ENCODE results near the gene GRIA4. TPM values are rescaled to one million over a fixed set of nuclear protein-coding genes. Genes with fewer than 3 reads are reported as not detected.

The GRIA4 gene
- polyA plus RNA-seq, 1 of the 3 experiments (the other 2 are of a cell fraction), result 0.02 TPM

- Histone ChIP-seq H2AFZ (ENCODE audit: low read depth) (no peak overlapping the region), H3K4me1 (ENCODE audit: control insufficient read depth in 1 of 2, insufficient read depth in 2 of 2, low read depth in 1 of 2, low read length in 1 of 2) (peaks cover 8 to 12% of the 10 kb centered on the region in 2 experiments; a peak in 3 of 4 replicates), H4K20me1 (ENCODE audit: insufficient read depth) (no peaks in the 10 kb centered on the region; the same call in 1 of the 2 replicates), H3K9me3 (no peaks in the 10 kb centered on the region), H3K36me3 (replicated peaks in 1 of 2; ENCODE audit: control insufficient read depth in 1 of 2, insufficient read depth in 2 of 2, low read length in 1 of 2) (peaks cover 41% of the 10 kb centered on the region in 2 experiments), H3K4me2 (peak overlapping the region; percentile 35; the same call in 1 of the 2 replicates), H3K27ac (ENCODE audit: low read depth in 2 of 2, low read length in 1 of 2) (peak overlapping the region in 1 of 2 experiments; percentile 74; a peak in 2 of 4 replicates), H3K27me3 (ENCODE audit: insufficient read depth) (no peaks in the 10 kb centered on the region), H3K79me2 (ENCODE audit: insufficient read depth) (peaks cover 84% of the 10 kb centered on the region), H3K4me3 (ENCODE audit: low read depth in 2 of 2, low read length in 1 of 2) (no peak overlapping the region), H3K9ac (no peak overlapping the region), H3F3A (replicated peaks; ENCODE audit: insufficient read depth) (peaks cover 4% of the 10 kb centered on the region), H3K9me2 (no peaks in the 10 kb centered on the region)
- TF ChIP-seq TCF12 (IDR thresholded peaks at IDR 0.05), result peak; percentile 79
- TF ChIP-seq YY1 (IDR thresholded peaks at IDR 0.05; ENCODE audit: low read depth), result no peak
- no peak for TF ChIP-seq TEAD4 (IDR thresholded peaks at IDR 0.05; ENCODE audit: borderline replicate concordance, insufficient read depth)
- no peak for TF ChIP-seq RAD21 (IDR thresholded peaks at IDR 0.05; ENCODE audit: low read length)
- peak; percentile 63 for TF ChIP-seq JUND (IDR thresholded peaks at IDR 0.05)
- peak; percentile 65; the same call in 1 of the 2 replicates for TF ChIP-seq FOSL2 (IDR thresholded peaks at IDR 0.05; ENCODE audit: borderline replicate concordance, low read depth)
- no peak for TF ChIP-seq IRF3 (IDR thresholded peaks at IDR 0.05; ENCODE audit: low read depth, low read length)
- no peak for TF ChIP-seq ELF1 (IDR thresholded peaks at IDR 0.05)
- no peak for TF ChIP-seq EZH2phosphoT487 (IDR thresholded peaks at IDR 0.05; ENCODE audit: borderline replicate concordance, low read depth)
- TF ChIP-seq MEF2A (IDR thresholded peaks at IDR 0.05; ENCODE audit: borderline replicate concordance, low read depth), result peak; percentile 97
- TF ChIP-seq POLR2AphosphoS5 (IDR thresholded peaks at IDR 0.05; ENCODE audit: low read depth, low read length), result 0 out of 2 replicates have a peak, but pooled peaks have one; percentile 15
- WGBS (ENCODE audit: low lambda C conversion rate), result 12% methylated on average over 3 of the region's 3 CpGs
- ChIA-PET CTCF (interaction anchor here (0.8 kb wide), 1 partner anchor 64 kb away, joined by 3 read pairs; the partner anchor contains the start of gene KBTBD3), POLR2A (no interaction called here)
- DNase-seq, result no peak
Observed at GRCh38 chr11:106012744-106013143, 402.9 kb downstream of the GRIA4 start.

- no peaks in the 10 kb centered on the region for H3K27me3 ChIP-seq (ENCODE audit: insufficient read depth)
- no peak for TF ChIP-seq TCF12 (IDR thresholded peaks at IDR 0.05)
- no peak for TF ChIP-seq CHD2 (IDR thresholded peaks at IDR 0.05; ENCODE audit: low read length, partially characterized antibody)
- TF ChIP-seq FOSL2 (IDR thresholded peaks at IDR 0.05; ENCODE audit: borderline replicate concordance, low read depth), result no peak
- 91% methylated on average over 2 of the region's 2 CpGs for WGBS (ENCODE audit: low lambda C conversion rate)
- no peak overlapping the region for H3K9ac ChIP-seq
- peaks cover 12% of the 10 kb centered on the region in 2 experiments; a peak in 3 of 4 replicates for H3K4me1 ChIP-seq (ENCODE audit: control insufficient read depth in 1 of 2, insufficient read depth in 2 of 2, low read depth in 1 of 2, low read length in 1 of 2)
- DNase-seq, result no peak
- no peak overlapping the region for H3K4me2 ChIP-seq
- no peak overlapping the region for H2AFZ ChIP-seq (ENCODE audit: low read depth)
- H3K36me3 ChIP-seq (replicated peaks in 1 of 2; ENCODE audit: control insufficient read depth in 1 of 2, insufficient read depth in 2 of 2, low read length in 1 of 2), result peaks cover 30 to 38% of the 10 kb centered on the region in 2 experiments
- POLR2A ChIA-PET, result no interaction called here
- peak overlapping the region in 1 of 2 experiments; percentile 74; a peak in 1 of 4 replicates for H3K27ac ChIP-seq (ENCODE audit: low read depth in 2 of 2, low read length in 1 of 2)
- no peak overlapping the region for H3K4me3 ChIP-seq (ENCODE audit: low read depth in 2 of 2, low read length in 1 of 2)
- H3K9me3 ChIP-seq, result no peaks in the 10 kb centered on the region
- H3F3A ChIP-seq (replicated peaks; ENCODE audit: insufficient read depth), result peaks cover 4% of the 10 kb centered on the region
- H4K20me1 ChIP-seq (ENCODE audit: insufficient read depth), result no peaks in the 10 kb centered on the region; the same call in 1 of the 2 replicates
- no peaks in the 10 kb centered on the region for H3K9me2 ChIP-seq
- CTCF ChIA-PET, result interaction anchor here (0.6 kb wide), 1 partner anchor 63 kb away, joined by 3 read pairs; no protein-coding TSS in a partner anchor
- H3K79me2 ChIP-seq (ENCODE audit: insufficient read depth), result peaks cover 84% of the 10 kb centered on the region
Observed at GRCh38 chr11:106014035-106014434, 404.2 kb downstream of the GRIA4 start.

Measured in SK-N-SH (cell line).